ENCODE results near the gene GDPD1.

The GDPD1 gene

DNA sequence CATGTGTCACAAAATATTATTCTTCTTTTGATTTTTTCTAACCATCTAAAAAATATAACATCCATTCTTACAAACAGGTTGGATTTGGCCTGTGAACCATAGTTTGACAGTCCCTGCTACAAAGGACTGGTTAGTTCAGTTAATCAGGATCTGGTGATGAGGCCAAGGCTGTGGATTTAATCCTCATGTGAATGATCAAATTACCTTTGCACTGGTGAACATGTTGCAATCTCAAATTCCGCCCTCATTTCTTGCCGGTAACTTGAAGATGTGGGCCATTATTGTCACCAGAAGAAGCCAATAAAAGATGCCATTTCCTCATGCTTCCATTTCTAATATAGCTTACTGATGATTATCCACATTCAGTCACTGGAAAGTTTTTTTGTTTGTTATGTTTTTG is 75.9 kb downstream of the GDPD1 start:
- H3K27ac ChIP-seq (ENCODE audit: low read depth, low read length) = no peak overlapping the region
- no peaks in the 10 kb centered on the region for H3K27me3 ChIP-seq (ENCODE audit: low read length)
- no peak overlapping the region for H3K4me2 ChIP-seq (ENCODE audit: low read depth, low read length, poor library complexity, severe bottlenecking)
- H2AFZ ChIP-seq (ENCODE audit: low read depth, low read length, severe bottlenecking) = no peak overlapping the region
- H3K9ac ChIP-seq (ENCODE audit: low read length) = no peak overlapping the region
- H4K20me1 ChIP-seq (ENCODE audit: low read depth, low read length) = no peaks in the 10 kb centered on the region
- no peaks in the 10 kb centered on the region for H3K9me2 ChIP-seq (replicated peaks; ENCODE audit: insufficient read depth, low read length)
- TF ChIP-seq, protein P1, sequence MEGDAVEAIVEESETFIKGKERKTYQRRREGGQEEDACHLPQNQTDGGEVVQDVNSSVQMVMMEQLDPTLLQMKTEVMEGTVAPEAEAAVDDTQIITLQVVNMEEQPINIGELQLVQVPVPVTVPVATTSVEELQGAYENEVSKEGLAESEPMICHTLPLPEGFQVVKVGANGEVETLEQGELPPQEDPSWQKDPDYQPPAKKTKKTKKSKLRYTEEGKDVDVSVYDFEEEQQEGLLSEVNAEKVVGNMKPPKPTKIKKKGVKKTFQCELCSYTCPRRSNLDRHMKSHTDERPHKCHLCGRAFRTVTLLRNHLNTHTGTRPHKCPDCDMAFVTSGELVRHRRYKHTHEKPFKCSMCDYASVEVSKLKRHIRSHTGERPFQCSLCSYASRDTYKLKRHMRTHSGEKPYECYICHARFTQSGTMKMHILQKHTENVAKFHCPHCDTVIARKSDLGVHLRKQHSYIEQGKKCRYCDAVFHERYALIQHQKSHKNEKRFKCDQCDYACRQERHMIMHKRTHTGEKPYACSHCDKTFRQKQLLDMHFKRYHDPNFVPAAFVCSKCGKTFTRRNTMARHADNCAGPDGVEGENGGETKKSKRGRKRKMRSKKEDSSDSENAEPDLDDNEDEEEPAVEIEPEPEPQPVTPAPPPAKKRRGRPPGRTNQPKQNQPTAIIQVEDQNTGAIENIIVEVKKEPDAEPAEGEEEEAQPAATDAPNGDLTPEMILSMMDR (IDR thresholded peaks at IDR 0.05; ENCODE audit: insufficient read depth, low read length, poor library complexity, severe bottlenecking) = no peak
- TF ChIP-seq EZH2phosphoT487 (conservative IDR thresholded peaks at IDR 0.05; ENCODE audit: low read length) = no peak
- no peaks in the 10 kb centered on the region for H3F3A ChIP-seq (ENCODE audit: insufficient read depth)
- H3K79me2 ChIP-seq (ENCODE audit: insufficient read depth, low read length) = no peaks in the 10 kb centered on the region
- H3K9me3 ChIP-seq (ENCODE audit: insufficient read depth, low read length) = no peaks in the 10 kb centered on the region
- no peaks in the 10 kb centered on the region for H3K36me3 ChIP-seq (ENCODE audit: low read length)
- no peak overlapping the region for H3K4me3 ChIP-seq (ENCODE audit: insufficient read depth, low read length, poor library complexity, severe bottlenecking)

DNA sequence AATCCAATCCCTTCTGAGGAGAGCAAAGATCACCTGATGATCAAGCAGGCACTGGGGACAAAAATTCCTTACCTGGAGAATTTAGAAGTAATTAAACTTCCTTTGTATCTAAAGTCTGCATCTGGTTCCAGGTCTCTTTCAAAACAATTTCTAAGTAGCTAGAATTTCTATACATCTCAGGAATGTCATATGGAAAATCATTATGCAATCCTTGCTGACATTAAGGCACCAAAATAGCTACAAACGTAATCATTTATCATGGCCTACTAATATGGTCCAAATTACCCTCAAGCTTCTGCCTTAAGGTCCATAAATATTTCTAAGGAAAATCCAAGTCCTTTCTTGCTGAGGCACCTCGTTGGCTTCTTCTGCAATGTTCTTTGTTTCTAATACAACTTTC is 78.2 kb downstream of the GDPD1 start:
- no peaks in the 10 kb centered on the region for H3K36me3 ChIP-seq (ENCODE audit: low read length)
- H3K9me3 ChIP-seq (ENCODE audit: insufficient read depth, low read length) = no peaks in the 10 kb centered on the region
- H3K27ac ChIP-seq (ENCODE audit: low read depth, low read length) = no peak overlapping the region
- H3K27me3 ChIP-seq (ENCODE audit: low read length) = no peaks in the 10 kb centered on the region
- H3K4me2 ChIP-seq (ENCODE audit: low read depth, low read length, poor library complexity, severe bottlenecking) = no peak overlapping the region
- TF ChIP-seq EZH2phosphoT487 (conservative IDR thresholded peaks at IDR 0.05; ENCODE audit: low read length) = no peak
- TF ChIP-seq, protein P1 (IDR thresholded peaks at IDR 0.05; ENCODE audit: insufficient read depth, low read length, poor library complexity, severe bottlenecking) = no peak
- no peaks in the 10 kb centered on the region for H3K79me2 ChIP-seq (ENCODE audit: insufficient read depth, low read length)
- H3F3A ChIP-seq (ENCODE audit: insufficient read depth) = no peaks in the 10 kb centered on the region
- H3K9me2 ChIP-seq (replicated peaks; ENCODE audit: insufficient read depth, low read length) = no peaks in the 10 kb centered on the region
- H4K20me1 ChIP-seq (ENCODE audit: low read depth, low read length) = no peaks in the 10 kb centered on the region
- H2AFZ ChIP-seq (ENCODE audit: low read depth, low read length, severe bottlenecking) = no peak overlapping the region
- H3K9ac ChIP-seq (ENCODE audit: low read length) = no peak overlapping the region
- H3K4me3 ChIP-seq (ENCODE audit: insufficient read depth, low read length, poor library complexity, severe bottlenecking) = no peak overlapping the region

DNA sequence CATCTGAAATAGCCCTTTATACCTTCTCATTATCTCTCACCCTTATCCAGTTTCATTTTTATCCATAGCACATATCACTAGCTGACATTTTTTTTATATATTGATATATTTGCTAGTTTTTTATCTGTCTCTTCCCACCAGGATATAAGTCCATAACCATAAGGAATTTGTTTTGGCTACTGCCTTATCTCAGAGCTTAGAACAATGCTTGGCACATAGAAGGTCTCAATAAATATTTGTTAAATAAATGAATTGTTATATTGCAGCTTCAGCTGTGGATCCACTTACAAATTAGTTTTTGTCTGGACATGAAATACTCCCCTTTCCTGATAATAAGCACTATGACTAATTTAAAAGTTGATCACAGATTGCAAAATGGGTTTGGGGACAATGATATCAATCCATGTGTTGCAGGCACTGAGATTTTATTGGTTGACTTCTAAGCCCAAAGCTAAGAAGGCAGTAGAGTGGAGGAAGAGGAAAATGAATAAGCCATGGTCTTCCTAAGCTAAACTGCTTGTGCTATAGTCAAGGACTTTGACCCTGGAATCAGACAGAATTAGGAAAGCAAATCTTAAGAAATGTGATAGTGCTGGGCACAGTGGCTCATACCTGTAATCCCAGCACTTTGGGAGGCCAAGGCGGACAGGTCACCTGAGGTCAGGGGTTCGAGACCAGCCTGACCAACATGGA is 79.2 kb downstream of the GDPD1 start:
- Histone ChIP-seq H3F3A (ENCODE audit: insufficient read depth) (no peaks in the 10 kb centered on the region), H3K4me2 (ENCODE audit: low read depth, low read length, poor library complexity, severe bottlenecking) (no peak overlapping the region), H2AFZ (ENCODE audit: low read depth, low read length, severe bottlenecking) (no peak overlapping the region), H3K9me2 (replicated peaks; ENCODE audit: insufficient read depth, low read length) (no peaks in the 10 kb centered on the region), H3K79me2 (ENCODE audit: insufficient read depth, low read length) (no peaks in the 10 kb centered on the region), H3K9ac (ENCODE audit: low read length) (no peak overlapping the region), H3K27ac (ENCODE audit: low read depth, low read length) (no peak overlapping the region), H3K27me3 (ENCODE audit: low read length) (no peaks in the 10 kb centered on the region), H3K9me3 (ENCODE audit: insufficient read depth, low read length) (no peaks in the 10 kb centered on the region), H3K36me3 (ENCODE audit: low read length) (no peaks in the 10 kb centered on the region), H3K4me3 (ENCODE audit: insufficient read depth, low read length, poor library complexity, severe bottlenecking) (no peak overlapping the region), H4K20me1 (ENCODE audit: low read depth, low read length) (no peaks in the 10 kb centered on the region)
- TF ChIP-seq, protein P1 (IDR thresholded peaks at IDR 0.05; ENCODE audit: insufficient read depth, low read length, poor library complexity, severe bottlenecking) = no peak
- TF ChIP-seq EZH2phosphoT487 (conservative IDR thresholded peaks at IDR 0.05; ENCODE audit: low read length) = no peak

All from SU-DHL-6 (cell line).